Measurements from ENCODE around the gene PRRG1.
"Not testable (repeated sequence)": the region's sequence is repeated elsewhere in the genome, so short reads cannot be mapped to it uniquely, and the experiment has no call there.

PRRG1 gene

GRCh38 chrX:37472836-37473235 lies 123.7 kb downstream of the PRRG1 start:
- no peak for DNase-seq (ENCODE audit: low read depth in 2 of 2)

GRCh38 chrX:37474478-37474877 lies 125.3 kb downstream of the PRRG1 start:
- DNase-seq (ENCODE audit: low read depth in 2 of 2): no peak

GRCh38 chrX:37476571-37477170 lies 127.5 kb downstream of the PRRG1 start:
- no peak for DNase-seq (ENCODE audit: low read depth in 2 of 2)

- DNase-seq (ENCODE audit: low read depth in 2 of 2): not testable (repeated sequence)
Measured at GRCh38 chrX:37484335-37484734, 135.2 kb downstream of the PRRG1 start.

GRCh38 chrX:37485429-37485828 lies 136.3 kb downstream of the PRRG1 start:
- no peak for DNase-seq (ENCODE audit: low read depth in 2 of 2)

- no peak for DNase-seq (ENCODE audit: low read depth in 2 of 2)
Measured at GRCh38 chrX:37487271-37487670, 138.1 kb downstream of the PRRG1 start.

GRCh38 chrX:37488323-37488722 lies 139.2 kb downstream of the PRRG1 start:
- no peak for DNase-seq (ENCODE audit: low read depth in 2 of 2)

GRCh38 chrX:37491686-37492085 lies 142.5 kb downstream of the PRRG1 start:
- DNase-seq (ENCODE audit: low read depth in 2 of 2): no peak

- not testable (repeated sequence) for DNase-seq (ENCODE audit: low read depth in 2 of 2)
Measured at GRCh38 chrX:37495760-37496159, 146.6 kb downstream of the PRRG1 start.

GRCh38 chrX:37497126-37497525 lies 148.0 kb downstream of the PRRG1 start:
- not testable (repeated sequence) for DNase-seq (ENCODE audit: low read depth in 2 of 2)

GRCh38 chrX:37498323-37498722 lies 149.2 kb downstream of the PRRG1 start:
- not testable (repeated sequence) for DNase-seq (ENCODE audit: low read depth in 2 of 2)

GRCh38 chrX:37499649-37500048 lies 150.5 kb downstream of the PRRG1 start:
- not testable (repeated sequence) for DNase-seq (ENCODE audit: low read depth in 2 of 2)

GRCh38 chrX:37504991-37505390 lies 155.8 kb downstream of the PRRG1 start:
- DNase-seq (ENCODE audit: low read depth in 2 of 2): no peak
